GM18873 (cell line): Measurements from ENCODE around the gene NTRK2.
"Not testable (repeated sequence)": the region's sequence is repeated elsewhere in the genome, so short reads cannot be mapped to it uniquely, and the experiment has no call there.

Source experiments
- ATAC-seq: cut with Tn5 transposase; IDR thresholded peaks from one replicate; pipeline ENCODE4 v1.9.1; 2021; ENCODE audit warnings: mild to moderate bottlenecking, moderate library complexity, moderate number of reproducible peaks; ENCODE audit not compliant: unreplicated experiment, low FRiP score

NTRK2 gene

GRCh38 chr9:84871983-84872382 lies 202.5 kb downstream of the NTRK2 start:
- no peak for ATAC-seq

- ATAC-seq: no peak
Observed at GRCh38 chr9:84874022-84874421, 204.5 kb downstream of the NTRK2 start.

GRCh38 chr9:84874596-84874995 lies 205.1 kb downstream of the NTRK2 start:
- ATAC-seq: no peak

- ATAC-seq: no peak
Observed at GRCh38 chr9:84875193-84875592, 205.7 kb downstream of the NTRK2 start.

- no peak for ATAC-seq
Observed at GRCh38 chr9:84879631-84880030, 210.1 kb downstream of the NTRK2 start.

GRCh38 chr9:84880835-84881234 lies 211.3 kb downstream of the NTRK2 start:
- ATAC-seq: no peak

- ATAC-seq: no peak
Observed at GRCh38 chr9:84886866-84887265, 217.3 kb downstream of the NTRK2 start.

- ATAC-seq: no peak
Observed at GRCh38 chr9:84891924-84892323, 222.4 kb downstream of the NTRK2 start.

GRCh38 chr9:84893419-84894128 lies 224.0 kb downstream of the NTRK2 start:
- ATAC-seq: no peak

GRCh38 chr9:84894859-84895258 lies 225.3 kb downstream of the NTRK2 start:
- no peak for ATAC-seq

- ATAC-seq: no peak
Observed at GRCh38 chr9:84897362-84898094, 228.0 kb downstream of the NTRK2 start.

GRCh38 chr9:84898188-84898587 lies 228.7 kb downstream of the NTRK2 start:
- ATAC-seq: no peak

GRCh38 chr9:84898618-84899017 lies 229.1 kb downstream of the NTRK2 start:
- ATAC-seq: not testable (repeated sequence)

- ATAC-seq: no peak
Observed at GRCh38 chr9:84899326-84899725, 229.8 kb downstream of the NTRK2 start.

- ATAC-seq: no peak
Observed at GRCh38 chr9:84900421-84900820, 230.9 kb downstream of the NTRK2 start.

GRCh38 chr9:84903963-84904362 lies 234.4 kb downstream of the NTRK2 start:
- no peak for ATAC-seq

GRCh38 chr9:84916769-84917168 lies 247.2 kb downstream of the NTRK2 start:
- no peak for ATAC-seq

- ATAC-seq: no peak
Observed at GRCh38 chr9:84917366-84918070, 248.0 kb downstream of the NTRK2 start.

- no peak for ATAC-seq
Observed at GRCh38 chr9:84919440-84919839, 249.9 kb downstream of the NTRK2 start.

GRCh38 chr9:84921175-84921574 lies 251.6 kb downstream of the NTRK2 start:
- ATAC-seq: no peak

- no peak for ATAC-seq
Observed at GRCh38 chr9:84922051-84922450, 252.5 kb downstream of the NTRK2 start.
